ENCODE results near the gene NCK1.

NCK1 gene

DNA sequence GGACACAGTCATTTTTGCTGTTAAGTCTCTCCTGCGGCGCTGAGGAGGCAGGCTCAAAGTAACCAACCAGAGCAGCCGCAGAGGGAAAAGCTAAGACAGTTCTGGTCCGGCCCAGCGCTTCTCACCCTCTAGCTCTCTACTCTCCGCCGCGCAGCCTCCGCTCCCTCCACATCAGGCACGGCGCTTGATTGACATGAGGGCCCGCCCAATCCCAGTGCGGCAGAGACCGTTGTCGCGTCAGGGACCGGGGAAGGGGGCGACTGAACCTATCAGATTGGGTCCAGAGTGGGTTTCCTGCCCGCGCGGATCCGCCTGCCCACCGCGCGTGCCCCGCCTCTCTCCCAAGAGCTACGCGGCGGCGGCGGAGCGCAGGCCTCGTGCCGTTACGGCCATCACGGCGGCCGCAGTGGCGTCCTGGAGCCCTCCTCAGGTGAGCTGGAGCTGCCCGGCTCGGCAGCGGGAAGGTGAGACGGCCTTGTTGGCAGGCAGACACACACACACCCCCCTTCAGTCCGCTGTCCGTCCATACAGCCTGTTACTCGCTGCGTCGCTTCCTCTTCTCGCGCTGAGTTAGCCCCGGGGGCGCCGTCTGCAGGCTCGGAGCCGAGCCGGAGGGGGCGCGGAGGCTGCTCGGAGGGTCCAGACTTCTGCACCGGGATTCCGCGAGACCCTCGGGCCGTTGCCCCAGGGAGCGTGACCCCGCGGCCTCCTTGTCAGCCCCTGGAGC lies at the start of gene NCK1:
NCK1 (plus strand) TSS at position 319 of the 727 bp plus-strand sequence. CDS start 65,794 bp downstream, outside the sequence.
- H3K27me3 ChIP-seq (ENCODE audit: insufficient read depth, low read depth, severe bottlenecking) = no peaks in the 10 kb centered on the region
- H3K27ac ChIP-seq = peak within 1 kb of the TSS; percentile 92
- DNase-seq = peak; percentile 98
- H3K36me3 ChIP-seq = peaks cover 3% of the 10 kb centered on the region; the same call in 1 of the 2 replicates
- peak within 1 kb of the TSS; percentile 97 for H3K4me3 ChIP-seq (ENCODE audit: low read depth, low read length)
- H3K9me3 ChIP-seq (ENCODE audit: severe bottlenecking) = no peaks in the 10 kb centered on the region
- TF ChIP-seq CTCF (IDR thresholded peaks at IDR 0.05; ENCODE audit: low read depth, low read length) = 0 out of 2 replicates have a peak, but pooled peaks have one; percentile 7

GRCh38 chr3:136817448-136817847 lies 44.6 kb upstream of the NCK1 start:
- no peak overlapping the region for H3K4me3 ChIP-seq (ENCODE audit: low read depth, low read length)
- no peak for TF ChIP-seq CTCF (IDR thresholded peaks at IDR 0.05; ENCODE audit: low read depth, low read length)

DNA sequence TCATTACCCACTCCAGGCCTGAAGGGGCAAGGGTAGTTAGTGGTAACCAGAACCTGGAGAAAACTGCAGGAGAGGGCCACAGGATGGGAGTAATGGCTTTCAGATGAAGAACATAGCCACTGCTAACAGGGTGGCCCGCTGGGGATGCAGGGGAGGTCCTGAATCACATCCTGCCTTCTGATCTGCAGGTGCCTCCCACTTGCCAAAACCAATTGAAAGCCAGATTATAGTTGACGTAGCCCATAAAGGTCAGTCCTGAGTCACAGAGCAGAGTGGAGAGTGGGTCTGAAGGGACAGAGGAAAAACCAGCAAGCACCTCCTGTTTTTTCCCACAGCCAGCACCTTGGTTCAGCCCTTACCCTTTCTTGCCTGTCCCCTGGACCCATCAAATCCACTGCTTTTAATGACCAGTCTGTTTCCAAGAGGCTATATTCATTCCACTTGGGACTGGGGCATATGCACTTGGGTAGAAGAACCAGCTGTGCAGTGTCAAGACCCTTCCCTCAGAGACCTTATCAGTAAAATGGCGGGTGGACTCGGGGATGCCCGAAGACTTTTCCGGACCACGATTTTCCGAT lies 43.7 kb upstream of the NCK1 start:
- Histone ChIP-seq H3K36me3 (peaks cover 16% of the 10 kb centered on the region), H3K9me3 (ENCODE audit: severe bottlenecking) (peaks cover 3% of the 10 kb centered on the region), H3K27me3 (ENCODE audit: insufficient read depth, low read depth, severe bottlenecking) (no peaks in the 10 kb centered on the region), H3K27ac (peak overlapping the region; percentile 82), H3K4me3 (ENCODE audit: low read depth, low read length) (peak overlapping the region; percentile 76)
- peak; percentile 12 for DNase-seq
- no peak for TF ChIP-seq CTCF (IDR thresholded peaks at IDR 0.05; ENCODE audit: low read depth, low read length)

More at GRCh38 chr3:136817448-136817847, 44.6 kb upstream of the NCK1 start:
- H3K36me3 ChIP-seq = peaks cover 11% of the 10 kb centered on the region
- no peak overlapping the region for H3K27ac ChIP-seq
- no peaks in the 10 kb centered on the region for H3K27me3 ChIP-seq (ENCODE audit: insufficient read depth, low read depth, severe bottlenecking)
- H3K9me3 ChIP-seq (ENCODE audit: severe bottlenecking) = peaks cover under 1% of the 10 kb centered on the region
- no peak for DNase-seq

- peak; percentile 88 for DNase-seq
- H3K27ac ChIP-seq = peak within 1 kb of the TSS; percentile 82
These were observed 43.1 kb upstream of the NCK1 start, which contains the start of gene SLC35G2 for GRCh38 chr3:136818769-136819391. TSS of gene SLC35G2 (plus strand) at chr3:136819126. CDS start at chr3:136854461, 35,335 bp downstream.

DNA sequence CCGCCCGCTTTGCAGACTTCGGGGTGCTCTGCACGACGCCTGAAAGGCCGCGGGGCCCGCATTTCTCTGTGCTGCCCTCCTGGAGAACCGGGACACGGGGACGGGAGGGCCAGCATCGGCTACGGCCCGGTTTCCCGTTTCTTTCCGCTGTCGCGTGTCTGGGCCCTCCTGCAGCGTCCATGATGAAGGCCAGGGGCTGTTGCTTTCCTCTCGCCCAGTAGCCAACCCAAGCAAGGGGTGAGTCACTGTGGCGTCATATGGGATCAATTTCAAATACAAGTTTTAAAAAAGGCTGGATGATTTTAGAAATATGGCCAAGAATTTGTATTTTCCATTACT lies 42.6 kb upstream of the NCK1 start:
- DNase-seq = peak; percentile 46

More at GRCh38 chr3:136818769-136819391, 43.1 kb upstream of the NCK1 start, which contains the start of gene SLC35G2:
- H3K36me3 ChIP-seq = peaks cover 16% of the 10 kb centered on the region
- TF ChIP-seq CTCF (IDR thresholded peaks at IDR 0.05; ENCODE audit: low read depth, low read length) = no peak
- H3K4me3 ChIP-seq (ENCODE audit: low read depth, low read length) = peak within 1 kb of the TSS; percentile 76
- no peaks in the 10 kb centered on the region for H3K27me3 ChIP-seq (ENCODE audit: insufficient read depth, low read depth, severe bottlenecking)
- peaks cover 5% of the 10 kb centered on the region for H3K9me3 ChIP-seq (ENCODE audit: severe bottlenecking)

More for the DNA sequence above, 42.6 kb upstream of the NCK1 start:
- no peak for TF ChIP-seq CTCF (IDR thresholded peaks at IDR 0.05; ENCODE audit: low read depth, low read length)
- Histone ChIP-seq H3K27me3 (ENCODE audit: insufficient read depth, low read depth, severe bottlenecking) (no peaks in the 10 kb centered on the region), H3K27ac (peak overlapping the region; percentile 82), H3K4me3 (ENCODE audit: low read depth, low read length) (peak overlapping the region; percentile 76), H3K36me3 (peaks cover 16% of the 10 kb centered on the region), H3K9me3 (ENCODE audit: severe bottlenecking) (peaks cover 5% of the 10 kb centered on the region)
